ENCODE measurements around the gene RTN4R.
"Not testable (repeated sequence)": the region's sequence is repeated elsewhere in the genome, so short reads cannot be mapped to it uniquely, and the experiment has no call there.

Gene RTN4R

DNA sequence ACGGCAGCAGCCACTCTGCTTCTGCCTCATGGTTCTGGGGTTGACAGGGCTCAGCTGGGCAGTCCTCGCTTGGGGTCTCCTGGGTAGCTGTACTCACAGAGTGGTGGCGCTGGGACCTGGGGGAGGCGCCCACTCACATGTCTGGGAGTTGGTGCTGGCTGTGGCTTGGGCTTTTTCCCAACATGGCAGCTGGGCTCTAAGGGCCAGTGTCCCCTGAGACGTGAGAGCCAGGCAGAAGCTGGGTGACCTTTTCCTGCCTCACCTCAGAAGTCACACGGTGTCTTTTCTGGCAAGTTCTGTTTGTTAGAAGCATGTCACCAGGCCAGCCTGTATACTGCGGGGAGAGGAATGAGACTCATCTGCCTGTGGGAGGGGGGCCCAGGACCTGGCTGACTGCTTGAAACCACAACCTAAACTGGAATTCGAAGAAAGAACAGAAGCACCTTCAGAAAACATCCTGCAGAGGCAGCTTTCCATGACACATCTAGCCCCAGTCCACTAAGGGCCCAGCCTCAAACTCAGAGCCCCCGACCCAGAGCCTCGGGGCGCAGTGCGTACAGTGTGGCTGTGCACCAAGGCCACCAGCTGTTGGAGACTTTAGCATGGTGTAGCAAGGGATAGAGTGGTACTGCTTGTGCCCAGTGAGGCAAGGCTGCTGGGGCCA is 37.2 kb upstream of the RTN4R start:
- not testable (repeated sequence) for DNase-seq

DNA sequence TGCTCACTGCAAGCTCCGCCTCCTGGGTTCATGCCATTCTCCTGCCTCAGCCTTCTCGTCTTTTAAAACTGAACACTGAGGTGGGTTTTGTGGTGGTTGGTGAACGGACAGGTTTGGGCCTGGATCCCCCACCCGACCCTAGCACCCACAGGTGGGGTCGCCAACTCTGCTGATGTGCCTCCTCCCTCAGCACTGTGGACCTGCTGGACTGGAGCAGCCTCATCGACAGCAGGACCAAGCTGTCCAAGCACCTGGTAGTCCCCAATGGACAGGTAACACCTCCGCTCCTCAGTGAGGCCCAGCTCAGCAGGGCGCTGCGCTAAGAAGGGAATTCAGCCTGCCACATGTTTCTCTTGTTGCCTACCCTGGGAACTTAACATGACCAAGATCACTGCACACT is 36.5 kb upstream of the RTN4R start:
- DNase-seq = no peak

DNA sequence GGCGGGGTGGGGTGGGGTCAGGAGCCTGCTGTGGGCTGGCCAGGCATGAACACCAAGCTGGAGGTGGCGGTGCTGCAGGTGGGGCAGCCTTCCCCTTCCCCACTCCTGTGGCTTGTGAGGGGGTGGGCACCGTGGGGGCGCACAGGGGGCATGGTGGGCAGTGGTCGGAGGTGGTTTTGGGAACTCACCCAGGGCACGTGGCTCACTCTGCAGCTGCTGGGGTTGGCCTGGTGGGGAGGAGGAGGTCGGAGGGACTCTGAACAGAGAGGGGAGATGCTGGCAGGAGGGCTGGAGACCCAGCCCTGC is 35.1 kb upstream of the RTN4R start:
- DNase-seq = not testable (repeated sequence)

DNA sequence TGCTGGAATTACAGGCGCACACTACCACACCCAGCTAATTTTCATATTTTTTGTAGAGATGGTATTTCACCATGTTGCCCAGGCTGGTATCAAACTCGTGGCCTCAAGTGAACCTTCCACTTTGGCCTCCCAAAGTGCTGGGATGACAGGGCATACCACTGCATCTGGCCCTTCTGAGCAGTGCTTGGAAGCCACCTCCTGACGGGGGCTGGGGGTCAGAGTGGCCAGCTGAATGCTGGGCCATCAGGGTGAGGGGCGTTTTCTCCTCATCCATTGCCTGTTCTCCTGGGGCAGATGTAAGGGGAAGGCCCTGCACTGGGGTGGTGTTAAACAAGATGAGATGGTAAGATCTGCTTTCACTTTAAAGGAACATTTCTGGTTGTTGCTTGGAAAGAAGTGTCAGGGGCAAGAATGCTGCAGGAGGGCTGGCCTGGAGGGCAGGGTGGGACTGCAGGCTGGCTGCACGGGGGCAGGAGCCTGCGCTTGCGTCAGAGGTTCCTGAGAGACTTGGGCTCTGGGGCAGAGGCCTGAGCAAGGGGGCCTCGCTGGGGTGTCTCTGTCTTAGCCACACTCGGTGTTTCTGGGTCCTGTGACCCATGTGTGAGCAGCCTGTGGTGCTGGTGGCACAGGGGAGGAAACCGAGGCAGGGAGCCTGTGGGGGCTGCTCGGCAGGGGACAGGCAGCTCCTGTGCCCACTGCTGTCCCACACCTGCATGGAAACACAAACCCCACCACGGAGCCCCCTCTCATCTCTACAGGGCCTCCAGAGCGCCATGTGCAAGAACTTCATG is 34.5 kb upstream of the RTN4R start:
- DNase-seq = no peak

DNA sequence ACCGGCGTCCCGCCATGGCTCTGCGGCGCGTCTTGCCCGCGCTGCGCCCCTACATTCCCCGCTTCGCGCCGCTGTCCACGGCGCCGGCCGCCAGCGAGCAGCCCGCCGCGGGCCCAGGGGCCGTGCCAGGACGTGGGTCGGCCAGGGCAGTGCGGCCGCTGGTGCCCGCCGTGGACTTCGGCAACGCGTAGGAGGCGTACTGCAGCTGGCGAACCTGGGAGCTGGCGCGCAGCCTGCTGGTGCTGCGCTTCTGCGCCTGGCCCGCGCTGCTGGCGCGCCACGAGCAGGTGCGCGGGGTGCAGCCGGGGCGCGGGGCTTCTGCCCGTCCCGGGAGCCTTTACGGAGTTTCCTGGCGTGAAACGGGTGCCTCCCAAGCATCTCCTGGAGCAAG is 31.6 kb upstream of the RTN4R start:
- no peak for DNase-seq

DNA sequence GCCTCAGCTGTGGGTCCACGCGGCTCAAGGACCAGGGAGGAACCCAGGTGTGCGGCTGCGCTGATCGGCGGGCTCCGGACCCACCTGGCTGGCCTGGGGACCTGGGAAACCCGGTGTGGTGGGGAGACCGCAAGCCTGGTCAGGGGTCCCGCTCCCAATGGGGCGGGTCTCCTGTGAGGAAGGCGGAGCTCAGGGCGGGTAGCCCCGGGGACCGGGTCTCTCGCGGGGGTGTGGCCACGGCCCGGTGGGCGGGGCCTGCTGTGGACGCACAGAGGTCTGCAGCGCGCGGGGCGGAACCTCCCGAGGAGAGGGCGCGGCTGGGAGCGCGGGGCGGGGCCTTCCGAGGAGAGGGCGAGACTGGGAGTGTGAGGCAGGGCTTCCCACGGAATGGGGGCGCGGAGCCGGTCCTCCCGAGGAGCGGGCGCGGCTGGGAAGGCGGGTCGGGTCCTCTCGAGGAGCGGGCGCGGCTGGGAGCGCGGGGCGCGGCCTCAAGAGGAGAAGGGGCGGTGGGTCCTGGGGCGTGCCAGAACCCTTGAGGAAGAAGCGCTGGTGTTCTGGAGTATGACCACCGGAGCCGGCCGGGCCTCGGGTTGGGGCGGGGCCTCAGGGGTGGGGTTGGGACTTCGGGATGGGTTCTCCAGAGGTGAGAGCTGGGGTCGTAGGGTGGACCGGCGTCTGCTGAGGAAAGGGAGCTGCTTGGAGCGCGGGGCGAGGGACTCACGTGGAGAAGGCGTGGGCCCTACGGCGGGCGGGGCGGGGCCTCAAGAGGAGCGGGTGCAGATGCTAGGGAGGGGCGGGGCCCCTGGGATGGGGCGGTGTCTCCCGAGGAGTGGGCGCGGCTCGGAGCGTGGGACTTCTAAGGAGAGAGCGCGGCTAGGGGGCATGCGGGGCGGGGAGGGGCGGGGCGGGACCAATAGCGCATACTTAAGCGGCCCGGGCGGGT is 31.0 kb upstream of the RTN4R start:
- DNase-seq = no peak

DNA sequence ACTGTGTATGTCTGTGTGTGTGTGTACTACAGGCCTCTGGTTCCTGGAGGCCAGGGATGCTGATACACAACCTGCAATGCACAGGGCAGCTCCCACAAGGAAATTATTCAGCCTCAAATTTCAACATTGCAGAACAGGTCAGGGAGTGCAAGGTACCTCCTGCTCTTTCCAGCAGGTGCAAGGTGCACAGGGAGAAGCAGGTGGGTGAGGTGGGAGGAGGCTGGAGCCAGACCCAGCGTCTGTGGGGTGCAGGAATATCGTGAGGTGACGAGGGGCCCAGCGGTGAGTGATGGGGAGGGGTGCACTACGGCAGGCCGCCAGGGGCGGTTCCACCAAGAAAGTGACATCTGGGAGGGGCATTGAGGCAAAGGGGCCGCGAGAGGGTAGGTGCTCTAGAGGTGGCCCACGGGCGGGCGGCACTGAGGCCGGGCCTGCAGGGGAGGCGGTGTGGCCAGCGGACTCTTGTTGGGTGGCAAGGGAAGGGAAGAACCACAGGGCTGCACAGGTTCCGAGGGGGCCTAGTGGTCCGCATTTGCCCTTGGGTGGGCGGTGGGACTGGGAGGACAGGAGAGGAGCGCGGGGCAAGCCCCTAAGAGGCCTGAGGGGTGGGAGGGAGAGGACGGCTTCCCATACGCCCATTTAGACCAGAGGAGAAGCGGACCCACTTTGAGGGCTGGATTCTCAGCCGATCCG is 30.1 kb upstream of the RTN4R start:
- no peak for DNase-seq

DNA sequence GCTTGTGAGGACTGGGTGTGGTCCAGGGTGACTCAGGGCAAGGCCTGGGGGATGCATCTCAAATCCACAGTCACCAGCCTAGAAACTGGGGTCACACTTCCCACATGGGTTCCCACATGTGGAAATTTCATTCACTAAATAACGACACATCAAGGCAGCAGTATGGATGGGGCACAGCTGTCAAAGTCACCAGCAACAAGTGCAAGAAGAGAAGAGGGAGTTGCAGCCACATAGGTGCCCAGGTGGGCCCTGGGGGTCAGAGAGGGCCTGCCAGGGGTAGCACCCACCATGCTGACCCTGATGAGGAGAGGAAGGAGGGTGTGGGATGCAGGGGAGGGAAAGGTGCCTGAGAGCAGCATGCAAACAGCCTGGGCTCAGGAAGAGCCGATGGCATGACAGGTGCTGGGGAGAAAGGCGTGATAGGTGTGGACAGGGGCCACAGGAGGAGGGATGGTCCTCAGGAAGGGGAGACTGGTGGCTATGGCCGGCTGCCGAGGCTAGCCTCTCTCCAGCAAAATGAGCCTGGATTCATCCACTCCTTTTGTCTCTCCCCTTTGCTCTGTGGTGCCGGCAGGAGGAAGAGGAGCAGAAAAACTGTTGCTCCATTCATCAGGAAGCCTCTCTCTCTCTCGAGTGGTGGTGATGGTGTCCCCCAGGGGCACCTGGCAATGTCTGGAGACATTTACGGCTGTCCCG is 29.4 kb upstream of the RTN4R start:
- DNase-seq = no peak

DNA sequence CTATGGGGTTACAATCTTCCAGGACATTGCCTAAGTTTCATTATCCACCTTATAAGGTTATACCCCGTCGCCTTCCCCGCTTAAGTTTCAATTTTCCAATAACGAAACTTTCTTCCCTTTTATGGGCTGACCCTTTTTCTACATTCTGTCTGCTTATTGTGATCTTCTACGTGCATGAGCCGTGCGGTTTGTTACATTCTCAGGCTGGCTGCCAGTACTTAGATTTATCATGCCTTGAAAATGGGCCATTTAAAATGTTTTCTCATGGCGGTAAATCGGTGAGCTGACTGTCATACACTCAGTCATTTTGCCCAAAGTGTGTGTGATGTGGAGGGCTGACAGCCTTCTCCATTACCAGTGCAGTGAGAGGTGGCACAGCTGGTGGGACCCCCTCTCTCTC is 28.5 kb upstream of the RTN4R start:
- DNase-seq = no peak

DNA sequence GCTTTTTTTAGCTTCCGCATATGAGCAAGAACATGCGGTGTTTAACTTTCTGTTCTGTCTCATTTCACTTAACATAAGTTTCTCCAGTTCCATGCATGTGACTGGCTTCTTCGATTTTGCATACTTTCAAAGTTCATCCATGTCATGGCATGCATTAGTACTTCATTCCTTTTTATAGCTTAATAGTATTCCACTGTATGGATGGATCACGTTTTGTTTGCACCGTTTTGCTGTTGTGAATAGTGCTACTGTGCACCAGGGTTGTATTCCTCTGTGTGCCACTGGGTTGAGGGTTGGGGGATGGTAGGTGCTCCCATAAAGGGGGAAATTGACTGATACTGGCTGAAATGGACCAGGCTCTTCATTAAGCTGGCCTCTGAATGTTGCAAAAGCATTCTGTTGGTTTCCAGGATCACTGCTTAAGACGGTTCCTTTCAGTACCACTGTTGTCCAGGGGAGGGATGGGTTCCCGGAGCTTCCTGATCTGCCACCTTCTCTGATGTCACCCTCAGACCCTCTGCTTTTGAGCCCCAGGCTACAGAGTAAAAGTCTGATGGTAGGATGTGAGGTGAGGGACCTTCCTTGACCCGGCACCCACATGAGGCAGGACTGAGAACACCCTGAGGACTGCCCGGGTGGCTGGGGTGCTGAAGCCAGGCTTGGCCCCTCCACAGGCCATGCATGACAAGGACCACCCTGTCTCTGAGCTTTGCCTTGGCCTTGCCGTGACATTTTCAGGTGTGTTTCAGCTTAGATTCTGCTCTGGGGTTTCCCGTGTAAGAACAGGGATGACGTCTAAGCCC is 27.3 kb upstream of the RTN4R start:
- no peak for DNase-seq

DNA sequence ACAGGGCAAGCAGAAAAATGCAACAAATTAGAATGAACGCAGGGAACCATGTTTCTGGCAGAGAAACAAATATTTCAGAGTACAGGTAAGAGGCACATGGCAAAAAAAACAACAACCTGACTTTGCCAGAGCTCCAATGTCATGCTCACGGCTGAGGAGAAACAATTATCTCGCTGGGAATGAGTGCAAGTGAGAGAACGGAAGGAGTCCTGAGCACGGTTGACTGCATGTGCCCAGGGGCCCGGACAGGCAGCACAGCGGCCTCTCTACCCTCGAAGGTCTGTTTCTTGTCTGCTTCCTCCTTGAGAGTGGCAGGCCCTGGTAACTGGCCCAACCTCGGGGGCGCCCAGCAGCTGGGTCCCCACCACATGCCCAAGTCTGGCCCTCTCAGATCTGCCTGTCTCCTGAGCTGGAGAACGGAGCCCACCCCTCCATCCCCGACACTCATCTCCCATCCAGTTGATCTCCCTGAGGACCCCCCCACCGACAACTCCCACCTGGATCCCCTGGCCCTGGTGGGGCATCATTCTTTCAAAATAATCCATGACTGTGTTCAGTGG is 24.6 kb upstream of the RTN4R start:
- DNase-seq = no peak

DNA sequence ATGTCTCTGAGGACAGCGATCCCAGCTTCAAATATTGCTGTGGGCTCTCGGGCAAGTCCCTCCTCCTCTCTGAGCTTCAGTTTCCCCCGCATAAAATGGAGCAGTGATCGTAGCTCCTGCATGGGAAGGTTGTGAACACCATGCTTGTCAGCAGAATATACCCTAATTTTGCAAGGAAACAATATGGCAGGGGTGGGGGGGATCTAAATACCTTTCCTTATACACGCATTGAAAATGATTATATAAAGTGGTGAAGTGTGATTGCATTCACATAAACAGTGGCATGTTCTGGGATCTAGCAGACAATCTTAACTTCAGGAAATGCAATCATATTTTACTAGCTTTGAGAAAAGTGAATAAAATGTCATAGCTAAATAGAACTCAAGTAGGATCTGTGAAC is 24.0 kb upstream of the RTN4R start:
- no peak for DNase-seq

DNA sequence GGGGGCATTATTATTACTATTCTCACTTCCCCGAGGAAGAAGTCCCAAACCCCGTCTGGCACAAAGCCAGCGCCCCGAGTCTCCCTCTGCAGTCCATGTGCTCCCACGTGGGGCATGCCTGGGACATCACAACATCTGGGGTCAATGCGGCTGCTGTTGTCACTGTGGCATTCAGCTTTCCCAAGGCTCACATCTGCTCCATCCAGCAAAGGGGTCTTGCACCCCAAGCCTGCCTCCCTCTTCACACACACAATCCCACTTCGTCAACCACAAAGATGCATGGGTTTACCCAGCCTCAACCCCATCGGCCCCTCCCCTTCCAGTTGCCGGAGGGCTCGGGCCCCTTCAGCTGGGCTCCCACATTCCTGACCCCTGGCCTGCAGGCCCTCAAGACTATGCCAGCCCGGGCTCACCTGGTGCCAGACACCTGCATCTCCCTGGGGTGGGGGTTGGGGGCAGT is 23.5 kb upstream of the RTN4R start:
- DNase-seq = no peak

DNA sequence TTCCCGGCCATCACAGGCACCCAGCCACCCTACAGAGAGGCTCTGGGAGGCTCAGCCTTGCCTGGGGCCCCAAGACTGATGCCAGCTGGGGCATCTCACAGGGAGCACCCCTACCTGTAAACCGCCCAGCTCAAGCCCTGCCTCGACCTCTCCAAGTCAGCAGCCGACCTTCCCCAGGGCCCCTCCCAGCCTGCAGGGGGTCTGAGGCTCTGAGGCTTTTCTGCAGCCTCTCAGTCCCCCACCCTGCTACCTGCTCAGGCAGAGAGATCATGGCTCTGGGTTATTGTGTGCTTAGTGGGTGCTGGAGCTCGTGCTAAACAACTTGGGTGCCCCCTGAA is 23.1 kb upstream of the RTN4R start:
- DNase-seq = no peak

DNA sequence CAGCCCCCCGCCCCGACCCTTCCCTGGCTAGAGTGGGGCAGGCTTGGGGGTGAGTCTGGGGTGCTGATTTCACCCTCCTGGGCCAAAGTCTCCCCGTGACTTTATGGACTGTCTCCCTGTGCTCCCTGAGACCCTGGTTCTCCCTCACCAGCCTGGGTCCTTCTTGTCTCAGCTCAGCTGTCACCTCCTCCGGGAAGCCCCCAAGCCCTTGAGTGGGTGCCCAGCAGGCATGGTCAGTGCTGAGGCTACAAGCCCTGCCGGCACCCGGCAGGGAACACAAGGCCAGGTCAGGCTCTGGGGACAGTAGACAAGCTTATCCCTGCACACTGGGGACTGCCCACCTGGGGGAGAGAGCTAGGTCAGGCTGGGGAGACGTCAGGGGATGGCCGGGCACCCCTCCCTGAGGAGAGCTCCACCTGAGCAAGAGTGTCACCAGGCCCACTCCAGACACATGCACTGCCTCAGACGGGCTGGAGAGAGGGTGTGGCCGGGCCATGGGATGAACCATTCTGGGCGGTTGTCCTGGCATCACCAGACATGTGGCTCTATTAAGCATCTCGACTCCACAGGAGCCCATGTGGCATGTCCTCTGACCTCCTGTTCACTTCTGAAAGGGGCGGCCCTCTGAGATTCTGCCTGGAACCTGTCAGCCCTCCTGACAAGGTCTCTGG is 22.6 kb upstream of the RTN4R start:
- no peak for DNase-seq

DNA sequence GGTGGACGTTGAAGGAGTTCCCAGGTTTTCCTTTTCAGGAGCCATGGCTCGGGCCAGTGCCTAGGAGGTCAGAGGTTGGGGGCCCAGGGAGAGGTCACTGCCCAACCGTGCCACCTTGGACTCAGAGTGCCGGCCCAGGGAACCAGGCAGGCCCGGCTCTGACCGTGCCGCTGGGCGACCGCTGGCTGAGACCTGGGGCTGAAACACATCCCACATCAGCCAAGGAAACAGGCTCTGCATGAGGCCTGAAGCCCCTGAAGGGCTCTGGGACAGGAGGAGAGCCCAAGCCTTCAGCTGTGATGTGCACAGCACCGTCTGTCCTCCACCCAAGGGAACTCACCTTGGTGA is 21.9 kb upstream of the RTN4R start:
- no peak for DNase-seq

DNA sequence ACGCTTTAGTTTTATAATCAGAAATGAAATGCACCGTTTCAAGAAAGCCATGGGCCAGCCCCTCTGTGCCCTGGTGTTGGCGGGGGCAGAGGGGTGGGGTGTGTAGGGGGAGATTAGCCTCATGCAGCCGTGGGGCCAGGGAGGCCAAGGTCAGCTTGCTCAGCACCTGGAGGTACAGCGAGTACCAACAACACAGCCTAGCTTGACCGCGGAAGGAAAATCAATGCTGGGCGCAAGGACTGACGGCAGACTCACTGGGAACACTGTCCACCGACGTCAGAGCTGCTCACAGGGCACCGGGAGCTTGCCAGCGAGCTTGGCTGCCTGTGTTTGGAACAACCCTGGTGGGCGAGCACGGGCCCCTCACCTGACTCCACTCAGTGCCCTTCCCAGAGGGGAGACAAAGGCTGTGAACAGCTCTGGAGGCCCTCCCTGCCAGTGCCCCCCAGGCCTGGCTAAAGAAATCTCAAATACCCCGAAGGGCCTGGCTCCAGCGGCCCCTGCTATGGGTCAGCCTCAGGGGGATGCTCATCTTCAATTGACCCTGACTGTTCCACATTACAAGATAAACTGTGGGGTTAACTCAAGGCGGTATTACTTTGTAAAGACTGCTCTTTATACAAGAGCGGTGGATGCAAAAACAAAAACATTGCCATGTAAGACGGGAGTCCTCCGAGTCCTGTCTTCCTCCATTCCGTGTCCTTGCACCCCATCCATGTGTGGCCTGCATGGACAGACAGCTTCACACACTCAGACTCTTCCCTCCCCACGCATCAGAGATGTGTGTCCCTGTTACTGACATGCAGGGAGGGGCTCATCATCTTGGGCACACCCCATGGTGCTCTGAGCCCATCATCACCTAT is 21.3 kb upstream of the RTN4R start:
- DNase-seq = not testable (repeated sequence)

DNA sequence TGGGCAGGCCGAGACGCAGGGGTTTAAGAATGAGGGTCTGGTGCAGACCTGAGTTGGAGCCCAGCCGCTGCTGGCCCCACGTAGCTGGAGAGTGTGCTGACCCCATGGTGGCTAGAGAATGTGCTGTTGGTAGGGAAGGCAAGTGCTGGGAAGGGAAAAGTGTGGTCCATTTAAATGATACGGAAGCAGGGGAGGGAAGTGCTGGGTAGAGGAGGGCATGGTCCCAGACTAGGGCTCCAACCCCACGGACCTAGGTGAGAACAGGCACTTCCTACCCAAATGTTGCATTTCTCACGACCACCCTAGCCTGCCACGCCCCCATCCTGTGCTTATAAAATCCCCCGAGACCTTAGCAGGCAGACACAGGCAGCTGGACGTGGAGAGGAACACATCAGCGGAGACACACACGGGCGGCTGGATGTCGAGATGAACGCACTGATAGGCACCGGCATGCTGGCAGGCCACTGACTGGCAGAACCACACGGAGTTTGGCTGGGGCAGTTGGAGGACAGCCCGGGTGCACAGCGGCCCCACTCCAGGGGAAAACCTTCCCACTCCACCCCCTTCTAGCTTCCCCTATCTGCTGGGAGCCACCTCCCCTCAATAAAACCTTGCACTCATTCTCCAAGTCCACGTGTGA is 18.8 kb upstream of the RTN4R start:
- DNase-seq = not testable (repeated sequence)

DNA sequence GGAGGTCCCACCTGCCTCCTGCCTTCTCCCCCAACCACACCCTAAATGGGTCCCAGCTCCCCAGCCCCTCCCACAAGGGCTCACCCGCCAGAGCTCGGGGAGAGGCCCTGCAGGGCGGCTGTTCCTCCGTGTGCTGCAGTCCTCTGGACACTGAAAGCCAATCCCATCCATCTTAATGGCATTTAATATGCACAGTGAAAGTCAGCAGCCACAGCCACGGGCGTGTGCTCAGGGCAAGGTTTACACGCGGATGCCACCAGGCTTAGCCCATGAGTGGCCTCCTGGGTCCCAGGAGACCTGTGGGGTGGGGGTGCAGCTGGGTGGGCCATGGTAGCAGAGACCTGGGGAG is 18.2 kb upstream of the RTN4R start:
- DNase-seq = not testable (repeated sequence)

Data from NCI-H1417 treated with DMSO at 0.1 percent for 48 hours (cell line).